ENCODE data around the gene TRIP13. TPM values are rescaled to one million over a fixed set of nuclear protein-coding genes. Genes with fewer than 3 reads are reported as not detected.

The TRIP13 gene
- total and polyA plus RNA-seq, 9 of the 15 experiments (the other 6 are each of a cell fraction or from before 2014, with no cell fraction given): 24.1 to 116 (median 53.2) TPM

- TF ChIP-seq ZNF318 (IDR thresholded peaks at IDR 0.05; ENCODE audit: borderline replicate concordance in 1 of 2, low read depth in 1 of 2) (no peak), PRPF4 (IDR thresholded peaks at IDR 0.05; ENCODE audit: insufficient read depth, low read depth, low read length, poor library complexity, severe bottlenecking) (no peak), MAX (CRISPR knock-in tag; IDR thresholded peaks at IDR 0.05) (peak; percentile 80), MAZ (CRISPR knock-in tag; conservative IDR thresholded peaks at IDR 0.05 in 1 of 2, IDR thresholded peaks at IDR 0.05 in 1 of 2) (peak; percentile 70 to 90; a peak in 3 of 4 replicates), C11orf30 (IDR thresholded peaks at IDR 0.05; ENCODE audit: low read depth) (peak; percentile 71), GMEB1 (CRISPR knock-in tag; IDR thresholded peaks at IDR 0.05) (no peak), FOSL1 (tag; conservative IDR thresholded peaks at IDR 0.05) (no peak), HNRNPK (IDR thresholded peaks at IDR 0.05; ENCODE audit: low read depth, low read length, poor library complexity, severe bottlenecking) (no peak), ZNF830 (CRISPR knock-in tag; IDR thresholded peaks at IDR 0.05) (no peak), RBM15 (IDR thresholded peaks at IDR 0.05; ENCODE audit: insufficient read depth, low read length) (no peak), RBM22 (IDR thresholded peaks at IDR 0.05; ENCODE audit: low read depth, low read length, poor library complexity, severe bottlenecking) (no peak), HDAC6 (IDR thresholded peaks at IDR 0.05; ENCODE audit: low read depth, low read length) (no peak), ZNF511 (CRISPR knock-in tag; IDR thresholded peaks at IDR 0.05) (peak; percentile 29; the same call in 1 of the 2 replicates), ZNF766 (CRISPR knock-in tag; conservative IDR thresholded peaks at IDR 0.05) (no peak), ETV5 (CRISPR knock-in tag; IDR thresholded peaks at IDR 0.05; ENCODE audit: low read depth) (0 out of 2 replicates have a peak, but pooled peaks have one; percentile 31), BACH1 (tag; IDR thresholded peaks at IDR 0.05) (no peak)
These were observed at the start of gene TRIP13, which contains the start of gene BRD9 (continued) for GRCh38 chr5:892394-893136.

Measured in K562 (cell line).